BJ (cell line): ENCODE data around the gene ATP9B. TPM values are rescaled to one million over a fixed set of nuclear protein-coding genes. Genes with fewer than 3 reads are reported as not detected.
"Not testable (repeated sequence)": the region's sequence is repeated elsewhere in the genome, so short reads cannot be mapped to it uniquely, and the experiment has no call there.

Experiments used
- CTCF ChIA-PET: fragments of 350-600 bp; formaldehyde crosslinking; extraction: SDS; loops from one replicate; lab custom pipeline; 2021; ENCODE audit warnings: antibody characterized with exemption, inconsistent platforms; lab: Yijun Ruan, JAX
- POLR2A ChIA-PET: fragments of 300-600 bp; sonication (Branson Sonifier 250); formaldehyde crosslinking; extraction: SDS; loops from one replicate; lab custom pipeline; 2021; ENCODE audit warnings: antibody characterized with exemption; lab: Charles Lee
- DNase-seq: peaks from one replicate; pipeline ENCODE4 v3.0.0-alpha.2; 2011; ENCODE audit warnings: low read depth
- H3K27me3 ChIP-seq: 2 replicates; pipeline ENCODE4 v1.6.0; 2011; ENCODE audit warnings: low read length; ENCODE audit not compliant: control insufficient read depth, insufficient read depth
- H3K36me3 ChIP-seq: 2 replicates; pipeline ENCODE4 v1.5.1; 2011; ENCODE audit warnings: low read length; ENCODE audit not compliant: control insufficient read depth, insufficient read depth
- H3K4me3 ChIP-seq: 2 replicates; pipeline ENCODE4 v1.5.1; 2011; ENCODE audit warnings: low read depth, mild to moderate bottlenecking, control low read depth, low read length
- CTCF ChIP-seq: IDR thresholded peaks from 2 replicates; pipeline ENCODE4 v1.5.1; 2011; ENCODE audit warnings: low read depth, mild to moderate bottlenecking, control low read depth, inconsistent platforms, low read length, moderate library complexity; ENCODE audit not compliant: insufficient read depth
- polyA plus RNA-seq: library from polyadenylated mRNA; depleted of rRNA; stranded (reverse); fragments of >200 nt; gene quantifications from 2 replicates; pipeline ENCODE4 v1.2.3, GENCODE V29; 2011

Gene ATP9B
- polyA plus RNA-seq, 1 experiment: 17.4 TPM

GRCh38 chr18:79257480-79257879 is 188.3 kb downstream of the ATP9B start:
- POLR2A ChIA-PET: no interaction called here
- Histone ChIP-seq H3K27me3 (no peaks in the 10 kb centered on the region), H3K4me3 (no peak overlapping the region), H3K36me3 (no peaks in the 10 kb centered on the region; the same call in 1 of the 2 replicates)
- CTCF ChIA-PET: interaction anchor here (0.7 kb wide), 1 partner anchor 16 kb away, joined by 3 read pairs; no protein-coding TSS in a partner anchor
- TF ChIP-seq CTCF: no peak
- DNase-seq: no peak

- CTCF ChIA-PET: no interaction called here
- no peak overlapping the region for H3K4me3 ChIP-seq
Observed at GRCh38 chr18:79258447-79258846, 189.3 kb downstream of the ATP9B start.

GRCh38 chr18:79259218-79259617 is 190.0 kb downstream of the ATP9B start:
- DNase-seq: no peak
- Histone ChIP-seq H3K27me3 (no peaks in the 10 kb centered on the region), H3K36me3 (no peaks in the 10 kb centered on the region; the same call in 1 of the 2 replicates), H3K4me3 (no peak overlapping the region)
- ChIA-PET POLR2A (no interaction called here), CTCF (no interaction called here)
- no peak for TF ChIP-seq CTCF

More at GRCh38 chr18:79258447-79258846, 189.3 kb downstream of the ATP9B start:
- Histone ChIP-seq H3K27me3 (no peaks in the 10 kb centered on the region), H3K36me3 (no peaks in the 10 kb centered on the region; the same call in 1 of the 2 replicates)
- POLR2A ChIA-PET: no interaction called here
- no peak for DNase-seq
- no peak for TF ChIP-seq CTCF

GRCh38 chr18:79260023-79260422 is 190.8 kb downstream of the ATP9B start:
- no peak for TF ChIP-seq CTCF
- no peaks in the 10 kb centered on the region; the same call in 1 of the 2 replicates for H3K36me3 ChIP-seq
- DNase-seq: no peak
- POLR2A ChIA-PET: no interaction called here
- H3K4me3 ChIP-seq: no peak overlapping the region
- CTCF ChIA-PET: interaction anchor here (1.3 kb wide), 1 partner anchor 15 kb away, joined by 3 read pairs; no protein-coding TSS in a partner anchor
- H3K27me3 ChIP-seq: no peaks in the 10 kb centered on the region

GRCh38 chr18:79260510-79260909 is 191.3 kb downstream of the ATP9B start:
- POLR2A ChIA-PET: no interaction called here
- Histone ChIP-seq H3K36me3 (no peaks in the 10 kb centered on the region; the same call in 1 of the 2 replicates), H3K27me3 (no peaks in the 10 kb centered on the region), H3K4me3 (no peak overlapping the region)
- CTCF ChIA-PET: interaction anchor here (1.3 kb wide), 1 partner anchor 15 kb away, joined by 3 read pairs; no protein-coding TSS in a partner anchor
- DNase-seq: no peak
- TF ChIP-seq CTCF: no peak

GRCh38 chr18:79265068-79265467 is 195.9 kb downstream of the ATP9B start:
- DNase-seq, H3K36me3 ChIP-seq, POLR2A ChIA-PET, H3K27me3 ChIP-seq, H3K4me3 ChIP-seq: not testable (repeated sequence)
- CTCF ChIA-PET: interaction anchor here (1.5 kb wide), 1 partner anchor 9 kb away, joined by 3 read pairs; no protein-coding TSS in a partner anchor

GRCh38 chr18:79271812-79272211 is 202.6 kb downstream of the ATP9B start:
- POLR2A ChIA-PET, H3K4me3 ChIP-seq, DNase-seq, CTCF ChIA-PET, H3K27me3 ChIP-seq, H3K36me3 ChIP-seq: not testable (repeated sequence)
